Activated T-helper 1 cell treated with anti-CD3 and anti-CD28 coated beads, Interleukin-12 subunit alpha, Interleukin-12 subunit beta, Interleukin-2, Interleukin-4 antibody, amounts not matched to agents 30 ng/mL and 10 ng/mL and 1 ng/mL, durations not matched to agents 14 hours and 24 hours and 36 hours (primary cell): ENCODE results near the gene DTX4. TPM values are rescaled to one million over a fixed set of nuclear protein-coding genes. Genes with fewer than 3 reads are reported as not detected.

Source experiments
- DNase-seq: peaks from one replicate; pipeline ENCODE4 v3.0.0; 2021; ENCODE audit warnings: low spot score
- H3K27ac Mint-ChIP-seq: one replicate; pipeline ENCODE4 v1.8.0; 2021; ENCODE audit warnings: mild to moderate bottlenecking, mixed read lengths
- H3K27me3 Mint-ChIP-seq: one replicate; pipeline ENCODE4 v1.8.0; 2022; ENCODE audit warnings: mild to moderate bottlenecking, moderate library complexity, mixed read lengths; ENCODE audit not compliant: insufficient read depth
- H3K36me3 Mint-ChIP-seq: one replicate; pipeline ENCODE4 v1.8.0; 2021; ENCODE audit warnings: low read depth, mixed read lengths
- H3K4me1 Mint-ChIP-seq: one replicate; pipeline ENCODE4 v1.8.0; 2021; ENCODE audit warnings: low read depth, mixed read lengths
- H3K4me3 Mint-ChIP-seq: one replicate; pipeline ENCODE4 v1.8.0; 2021; ENCODE audit warnings: mild to moderate bottlenecking, moderate library complexity, mixed read lengths
- H3K9me3 Mint-ChIP-seq: one replicate; pipeline ENCODE4 v1.8.0; 2021; ENCODE audit warnings: mixed read lengths
- intact Hi-C: fragments of 100-400 bp; cut with micrococcal nuclease; formaldehyde crosslinking; loops from one replicate; pipeline ENCODE4 v1.15.1; 2024
- total RNA-seq: library from RNA; stranded (reverse); gene quantifications from 2 replicates; pipeline ENCODE4 v1.2.3, GENCODE V29; 2022

Gene DTX4
- total RNA-seq, 1 donor from 2014 or later: 0.05 TPM

GRCh38 chr11:59218893-59219292 lies 47.0 kb downstream of the DTX4 start:
- Mint-ChIP-seq H3K27me3 (peaks cover 20% of the 10 kb centered on the region), H3K9me3 (no peaks in the 10 kb centered on the region)

GRCh38 chr11:59219836-59220235 lies 47.9 kb downstream of the DTX4 start:
- H3K4me1 Mint-ChIP-seq: peaks cover 5% of the 10 kb centered on the region
- no peak overlapping the region for H3K27ac Mint-ChIP-seq
- no peaks in the 10 kb centered on the region for H3K36me3 Mint-ChIP-seq
- no peak for DNase-seq
- peaks cover 20% of the 10 kb centered on the region for H3K27me3 Mint-ChIP-seq
- intact Hi-C loops: no loop called here
- H3K9me3 Mint-ChIP-seq: no peaks in the 10 kb centered on the region
- H3K4me3 Mint-ChIP-seq: no peak overlapping the region

More at GRCh38 chr11:59218893-59219292, 47.0 kb downstream of the DTX4 start:
- intact Hi-C loops: no loop called here
- no peak for DNase-seq
- H3K4me3 Mint-ChIP-seq: no peak overlapping the region
- H3K4me1 Mint-ChIP-seq: peaks cover 5% of the 10 kb centered on the region
- H3K27ac Mint-ChIP-seq: no peak overlapping the region
- H3K36me3 Mint-ChIP-seq: no peaks in the 10 kb centered on the region

GRCh38 chr11:59221441-59221840 lies 49.5 kb downstream of the DTX4 start:
- Mint-ChIP-seq H3K9me3 (no peaks in the 10 kb centered on the region), H3K27me3 (peaks cover 13% of the 10 kb centered on the region), H3K36me3 (no peaks in the 10 kb centered on the region), H3K4me3 (no peak overlapping the region), H3K4me1 (peaks cover 5% of the 10 kb centered on the region), H3K27ac (no peak overlapping the region)
- intact Hi-C loops: no loop called here
- no peak for DNase-seq

GRCh38 chr11:59222464-59223060 lies 50.6 kb downstream of the DTX4 start:
- Mint-ChIP-seq H3K4me3 (no peak overlapping the region), H3K4me1 (no peaks in the 10 kb centered on the region), H3K27me3 (peaks cover 11% of the 10 kb centered on the region), H3K27ac (no peak overlapping the region), H3K36me3 (no peaks in the 10 kb centered on the region), H3K9me3 (no peaks in the 10 kb centered on the region)
- DNase-seq: no peak
- intact Hi-C loops: no loop called here

GRCh38 chr11:59223177-59223576 lies 51.2 kb downstream of the DTX4 start:
- H3K4me1 Mint-ChIP-seq: no peaks in the 10 kb centered on the region
- H3K27me3 Mint-ChIP-seq: peaks cover 11% of the 10 kb centered on the region
- intact Hi-C loops: no loop called here
- H3K36me3 Mint-ChIP-seq: no peaks in the 10 kb centered on the region
- no peaks in the 10 kb centered on the region for H3K9me3 Mint-ChIP-seq
- H3K27ac Mint-ChIP-seq: no peak overlapping the region
- H3K4me3 Mint-ChIP-seq: no peak overlapping the region
- no peak for DNase-seq

GRCh38 chr11:59223611-59224010 lies 51.7 kb downstream of the DTX4 start:
- intact Hi-C loops: no loop called here
- H3K4me1 Mint-ChIP-seq: no peaks in the 10 kb centered on the region
- peaks cover 11% of the 10 kb centered on the region for H3K27me3 Mint-ChIP-seq
- H3K27ac Mint-ChIP-seq: no peak overlapping the region
- no peak overlapping the region for H3K4me3 Mint-ChIP-seq
- H3K36me3 Mint-ChIP-seq: no peaks in the 10 kb centered on the region
- no peak for DNase-seq
- H3K9me3 Mint-ChIP-seq: no peaks in the 10 kb centered on the region

- no peaks in the 10 kb centered on the region for H3K9me3 Mint-ChIP-seq
- H3K36me3 Mint-ChIP-seq: no peaks in the 10 kb centered on the region
- H3K27me3 Mint-ChIP-seq: peaks cover 9% of the 10 kb centered on the region
- intact Hi-C loops: no loop called here
- no peak for DNase-seq
- H3K4me1 Mint-ChIP-seq: no peaks in the 10 kb centered on the region
- H3K27ac Mint-ChIP-seq: no peak overlapping the region
- H3K4me3 Mint-ChIP-seq: no peak overlapping the region
Measured at GRCh38 chr11:59224351-59224928, 52.5 kb downstream of the DTX4 start.

GRCh38 chr11:59225017-59225416 lies 53.1 kb downstream of the DTX4 start:
- intact Hi-C loops: no loop called here
- Mint-ChIP-seq H3K27me3 (peaks cover 4% of the 10 kb centered on the region), H3K27ac (no peak overlapping the region), H3K9me3 (no peaks in the 10 kb centered on the region), H3K4me1 (no peaks in the 10 kb centered on the region), H3K36me3 (no peaks in the 10 kb centered on the region), H3K4me3 (no peak overlapping the region)
- no peak for DNase-seq

GRCh38 chr11:59226396-59226795 lies 54.5 kb downstream of the DTX4 start:
- Mint-ChIP-seq H3K4me1 (no peaks in the 10 kb centered on the region), H3K9me3 (peaks cover 3% of the 10 kb centered on the region), H3K27me3 (peaks cover 4% of the 10 kb centered on the region), H3K27ac (no peak overlapping the region), H3K4me3 (no peak overlapping the region), H3K36me3 (no peaks in the 10 kb centered on the region)
- no peak for DNase-seq
- intact Hi-C loops: no loop called here

GRCh38 chr11:59240322-59240721 lies 68.4 kb downstream of the DTX4 start:
- no peak overlapping the region for H3K4me3 Mint-ChIP-seq
- H3K4me1 Mint-ChIP-seq: no peaks in the 10 kb centered on the region
- H3K9me3 Mint-ChIP-seq: peaks cover 12% of the 10 kb centered on the region
- intact Hi-C loops: no loop called here
- no peak overlapping the region for H3K27ac Mint-ChIP-seq
- H3K36me3 Mint-ChIP-seq: no peaks in the 10 kb centered on the region
- DNase-seq: no peak
- peaks cover 6% of the 10 kb centered on the region for H3K27me3 Mint-ChIP-seq

GRCh38 chr11:59243633-59244032 lies 71.7 kb downstream of the DTX4 start:
- Mint-ChIP-seq H3K9me3 (peaks cover 12% of the 10 kb centered on the region), H3K4me3 (no peak overlapping the region), H3K4me1 (peaks cover 14% of the 10 kb centered on the region), H3K36me3 (no peaks in the 10 kb centered on the region), H3K27ac (no peak overlapping the region), H3K27me3 (peaks cover 2% of the 10 kb centered on the region)
- intact Hi-C loops: no loop called here
- DNase-seq: no peak

GRCh38 chr11:59247531-59248227 lies 75.7 kb downstream of the DTX4 start:
- DNase-seq: no peak
- no peak overlapping the region for H3K4me3 Mint-ChIP-seq
- peaks cover 18% of the 10 kb centered on the region for H3K4me1 Mint-ChIP-seq
- peaks cover 4% of the 10 kb centered on the region for H3K27me3 Mint-ChIP-seq
- peaks cover 3% of the 10 kb centered on the region for H3K9me3 Mint-ChIP-seq
- intact Hi-C loops: no loop called here
- H3K27ac Mint-ChIP-seq: no peak overlapping the region
- no peaks in the 10 kb centered on the region for H3K36me3 Mint-ChIP-seq

GRCh38 chr11:59249535-59249934 lies 77.6 kb downstream of the DTX4 start:
- peaks cover 18% of the 10 kb centered on the region for H3K4me1 Mint-ChIP-seq
- DNase-seq: no peak
- H3K9me3 Mint-ChIP-seq: peaks cover 2% of the 10 kb centered on the region
- peaks cover 3% of the 10 kb centered on the region for H3K27me3 Mint-ChIP-seq
- no peaks in the 10 kb centered on the region for H3K36me3 Mint-ChIP-seq
- intact Hi-C loops: no loop called here
- H3K4me3 Mint-ChIP-seq: no peak overlapping the region
- H3K27ac Mint-ChIP-seq: no peak overlapping the region
